ENCODE measurements around the gene FNTB.
"Not testable (repeated sequence)": the region's sequence is repeated elsewhere in the genome, so short reads cannot be mapped to it uniquely, and the experiment has no call there.

Gene FNTB

GRCh38 chr14:65054471-65055085 lies 67.9 kb downstream of the FNTB start:
- no peak for DNase-seq

DNA sequence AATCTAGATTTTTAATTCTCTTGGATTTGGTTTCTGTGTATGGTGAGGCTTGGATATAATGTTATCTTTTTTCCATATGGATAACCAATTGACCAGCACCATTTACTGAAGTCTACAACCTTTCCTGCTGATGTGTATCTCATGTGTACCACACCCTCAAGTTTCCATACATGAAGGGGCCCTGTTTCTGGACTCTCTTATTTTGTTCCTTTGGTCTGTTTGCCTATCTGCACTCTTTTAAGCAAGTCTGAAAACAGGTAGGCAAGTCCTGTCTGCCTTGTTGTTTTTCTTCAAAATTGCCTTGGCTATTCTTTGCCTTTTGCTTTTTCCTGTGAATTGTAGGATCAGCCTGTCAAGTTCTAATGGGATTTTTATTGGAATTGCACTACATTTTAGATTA lies 71.0 kb downstream of the FNTB start:
- DNase-seq: no peak

GRCh38 chr14:65062096-65063075 lies 75.7 kb downstream of the FNTB start:
- no peak for DNase-seq

- DNase-seq: no peak
Observed at GRCh38 chr14:65065719-65066118, 79.0 kb downstream of the FNTB start.

DNA sequence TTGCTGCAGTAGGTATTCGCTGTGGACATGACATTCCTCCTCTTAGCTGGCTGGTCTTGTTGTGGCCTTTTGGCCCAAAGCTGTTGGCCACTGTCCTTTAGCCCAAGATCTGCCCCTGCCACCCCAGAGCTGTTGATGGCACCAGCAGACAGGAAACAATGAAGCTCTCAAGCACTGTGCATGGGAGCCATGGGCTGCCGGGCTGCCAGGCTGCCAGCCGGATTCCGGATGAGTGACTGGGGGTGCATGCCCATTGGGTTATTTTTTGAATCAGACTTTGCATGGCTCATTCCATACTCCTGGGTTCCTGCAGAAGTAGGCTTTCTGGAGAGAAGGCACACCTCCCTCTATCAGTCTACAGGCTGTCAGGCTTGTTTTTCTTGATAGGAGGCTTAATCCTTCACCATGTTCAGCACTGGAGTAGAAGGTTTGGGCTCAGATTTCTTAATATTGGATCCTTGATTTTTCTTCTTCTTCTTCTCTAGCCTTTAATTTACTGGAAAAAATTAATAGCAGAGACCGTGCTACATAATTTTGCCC lies 83.2 kb downstream of the FNTB start:
- DNase-seq: no peak

GRCh38 chr14:65070471-65070976 lies 83.8 kb downstream of the FNTB start:
- peak; percentile 7 for DNase-seq

DNA sequence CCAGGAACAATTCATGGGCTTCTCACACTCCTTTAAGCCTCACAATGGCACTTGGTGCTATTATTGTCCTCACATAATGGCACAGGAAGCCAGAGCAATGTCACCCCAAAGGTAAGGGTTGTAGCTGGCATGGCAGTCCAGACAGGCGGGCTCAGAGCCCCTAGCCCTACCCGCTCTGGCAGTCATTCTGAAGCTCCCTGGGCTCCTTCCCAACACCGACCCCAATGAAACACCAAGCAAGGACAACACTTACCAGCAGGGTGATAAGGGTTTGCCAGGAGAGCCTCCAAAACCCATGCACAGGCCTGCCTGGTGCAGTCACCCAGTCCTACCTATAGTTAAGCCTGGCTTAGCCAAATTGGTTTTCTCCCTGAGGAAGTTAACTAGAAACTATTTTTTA lies 84.8 kb downstream of the FNTB start:
- no peak for DNase-seq

GRCh38 chr14:65072256-65072655 lies 85.6 kb downstream of the FNTB start:
- no peak for DNase-seq

DNA sequence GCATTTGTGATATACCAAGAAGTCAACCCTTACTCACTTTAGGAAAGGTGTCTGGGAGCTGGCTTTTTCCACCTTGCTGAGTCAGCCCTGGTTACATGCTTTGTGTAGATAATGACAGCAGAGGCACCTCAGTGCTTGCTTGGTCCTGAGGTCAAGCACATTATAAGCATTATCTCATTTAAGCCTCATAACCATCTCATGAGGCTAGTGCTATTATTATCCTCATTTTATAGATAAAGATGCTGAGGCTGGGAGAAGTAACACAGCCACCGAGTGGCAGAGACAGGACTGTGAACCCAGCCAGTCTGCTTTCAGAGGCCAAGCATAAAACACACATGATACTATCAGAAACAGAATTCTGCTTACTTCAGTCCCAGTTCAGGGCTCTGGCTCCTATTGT lies 86.2 kb downstream of the FNTB start:
- DNase-seq: no peak

DNA sequence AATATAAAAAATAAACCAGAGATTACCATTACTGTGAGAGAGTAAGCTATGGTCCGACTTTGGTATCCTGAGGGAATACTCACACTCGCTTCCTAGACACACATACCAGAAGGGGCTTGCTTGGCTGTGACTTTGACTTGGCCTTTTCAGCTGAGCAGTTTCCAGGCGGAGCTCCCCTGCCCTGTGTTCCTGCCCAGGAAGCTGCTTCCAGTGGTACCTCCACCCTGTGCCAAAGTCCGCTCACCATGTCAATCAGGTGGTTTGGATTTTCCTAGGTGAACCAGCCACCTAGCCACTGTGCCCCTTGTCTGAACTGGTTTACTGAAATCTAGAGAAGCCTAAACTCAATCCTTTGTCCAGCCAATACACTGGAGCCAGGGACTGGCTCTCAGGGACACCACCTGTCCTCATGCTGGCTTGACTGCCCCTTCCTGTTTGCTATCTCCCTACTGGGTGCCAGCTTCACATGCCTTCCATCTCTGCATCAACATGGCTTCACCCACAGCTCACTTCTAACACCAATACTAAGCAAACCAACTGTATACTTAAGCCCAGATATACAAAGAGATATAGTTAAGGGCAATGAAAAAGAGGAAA lies 87.0 kb downstream of the FNTB start:
- DNase-seq: no peak

DNA sequence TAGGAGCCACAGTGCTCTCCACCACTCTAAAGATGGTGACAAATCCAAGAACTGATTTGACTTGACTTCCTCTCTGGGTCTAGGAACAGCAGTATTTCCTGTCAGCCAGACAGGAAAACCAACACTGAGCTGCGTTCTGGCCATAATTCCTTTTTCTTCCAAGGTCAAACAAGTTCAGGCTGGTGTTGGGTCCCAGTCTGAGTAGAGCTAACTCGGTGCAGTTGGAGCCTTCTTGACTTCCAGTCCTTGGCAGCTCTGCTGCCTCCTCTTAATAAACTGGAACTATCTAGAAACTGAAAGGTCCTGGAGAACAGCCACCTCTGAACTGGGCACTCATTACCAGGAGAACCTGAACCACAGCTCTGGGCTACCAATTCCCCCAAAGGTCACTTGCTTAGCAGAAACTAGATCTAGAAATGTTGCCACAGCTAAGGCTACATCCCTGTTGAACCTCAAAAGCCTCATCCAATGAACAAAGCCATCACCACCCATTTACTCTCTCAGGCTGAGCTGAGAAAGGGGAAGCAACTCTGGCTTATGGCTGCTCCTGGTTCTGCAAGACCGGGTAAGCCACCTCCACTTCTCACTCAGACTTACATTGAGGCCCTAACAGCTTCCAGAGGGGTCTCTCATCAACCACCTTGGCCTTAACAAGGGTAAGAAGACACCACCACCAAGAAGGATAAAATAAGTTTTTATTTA lies 87.9 kb downstream of the FNTB start:
- no peak for DNase-seq

DNA sequence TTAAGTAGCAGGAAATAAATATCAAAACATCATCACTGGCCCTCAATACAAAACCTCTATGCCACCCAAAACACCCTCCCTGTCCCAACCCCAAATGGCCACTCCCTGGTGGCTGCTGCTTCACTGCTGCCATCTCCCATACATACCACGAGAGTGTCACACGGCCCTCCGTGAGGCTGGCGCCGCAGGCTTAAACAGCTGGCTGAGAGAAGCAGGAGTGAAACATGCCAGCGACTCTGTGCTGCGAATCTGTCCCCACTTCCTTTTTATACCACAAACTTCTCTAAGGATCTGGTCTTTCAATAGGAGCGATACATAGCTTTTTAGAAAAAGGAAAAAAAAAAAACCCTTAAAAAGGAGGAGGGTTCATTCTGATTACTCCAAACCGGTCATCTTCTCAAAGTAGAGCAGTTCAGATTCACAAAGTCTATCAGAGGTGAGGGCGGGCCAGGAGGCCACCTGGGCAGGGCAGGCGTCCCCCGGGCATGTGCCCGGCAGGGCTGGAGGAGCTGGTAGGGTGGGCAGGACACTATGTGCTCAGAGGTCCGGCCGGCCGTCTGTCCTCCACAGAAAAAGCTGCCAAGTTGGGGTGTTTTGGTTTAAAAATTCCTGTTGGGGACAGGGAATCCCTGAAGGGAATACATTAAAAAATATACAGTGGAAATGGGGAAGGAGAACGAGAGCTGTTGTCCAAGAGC lies 89.1 kb downstream of the FNTB start:
- DNase-seq: no peak

DNA sequence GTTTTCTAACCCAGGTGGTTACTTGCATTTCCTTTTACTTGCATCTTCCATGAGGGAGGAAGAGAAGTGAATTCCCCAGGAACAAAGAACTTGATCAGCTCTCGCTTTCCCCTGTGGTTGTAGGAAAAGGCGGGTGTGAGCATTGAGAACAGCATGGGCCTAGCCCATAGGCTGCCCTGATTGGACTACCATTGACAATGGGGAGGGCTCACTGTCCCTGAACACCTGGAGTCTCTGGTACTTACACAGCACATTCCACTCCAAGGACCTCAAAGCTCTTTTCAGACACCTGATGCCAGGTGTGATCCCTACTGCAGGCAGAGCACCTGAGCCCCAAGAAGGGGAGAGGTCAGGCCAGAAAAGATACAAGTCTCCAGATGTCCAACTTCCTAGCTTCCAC lies 90.6 kb downstream of the FNTB start:
- DNase-seq: no peak

DNA sequence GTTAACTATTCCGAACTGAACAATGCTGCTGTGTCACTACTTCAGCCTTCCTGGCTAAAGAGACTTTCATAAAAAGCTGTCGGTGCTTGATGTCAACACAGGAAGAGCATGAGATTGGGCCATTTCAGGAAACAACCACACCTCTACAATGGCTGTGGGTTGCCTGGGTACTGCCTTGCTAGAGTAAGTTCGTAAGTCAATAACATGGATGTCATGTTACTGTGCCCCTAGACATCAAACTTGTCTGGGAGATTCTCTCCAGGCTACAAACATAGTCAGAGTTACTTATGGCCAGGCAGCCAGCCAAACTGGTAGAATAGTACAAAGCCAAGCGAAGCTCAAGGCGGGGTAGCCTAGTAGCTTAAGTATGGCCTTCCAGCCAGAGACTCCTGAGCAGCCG lies 92.5 kb downstream of the FNTB start:
- DNase-seq: no peak

- DNase-seq: no peak
Observed at GRCh38 chr14:65079768-65080167, 93.1 kb downstream of the FNTB start.

DNA sequence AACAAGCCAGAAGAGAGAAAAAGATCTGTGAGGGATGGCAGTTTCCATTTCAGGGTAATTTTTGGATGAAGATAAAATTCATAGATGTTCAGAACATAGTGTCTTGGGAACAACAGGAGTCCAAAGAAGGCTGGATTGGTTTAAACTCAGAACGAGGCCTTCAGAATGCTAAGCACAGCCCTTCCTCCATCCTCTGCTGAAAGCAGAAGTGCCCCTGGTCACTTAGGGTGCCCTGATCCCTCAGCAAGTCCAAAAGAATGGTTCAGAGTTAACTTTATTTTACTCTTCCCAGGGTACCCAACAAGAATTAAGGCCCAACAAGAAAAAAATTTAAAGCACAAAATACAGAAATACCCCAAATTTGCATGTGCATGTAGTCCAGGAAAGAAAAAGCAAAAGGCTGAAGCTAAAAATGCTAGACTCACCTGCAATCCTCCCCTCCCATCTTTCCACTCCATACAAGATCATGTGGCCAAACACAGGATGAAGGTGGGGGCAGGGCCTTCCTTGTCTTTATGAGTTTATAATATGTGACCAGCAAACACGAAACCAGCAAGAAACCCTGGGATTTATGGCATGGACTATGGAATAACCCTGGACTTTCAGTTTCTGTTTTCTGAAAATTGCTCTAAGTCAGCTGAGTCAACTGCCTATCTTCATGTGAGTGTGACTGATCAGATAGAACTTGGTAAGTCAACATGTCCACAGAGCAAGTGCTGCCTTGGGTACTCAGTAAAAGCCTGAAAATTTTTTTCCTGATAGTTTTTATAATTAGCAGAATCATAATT lies 94.5 kb downstream of the FNTB start:
- no peak for DNase-seq

DNA sequence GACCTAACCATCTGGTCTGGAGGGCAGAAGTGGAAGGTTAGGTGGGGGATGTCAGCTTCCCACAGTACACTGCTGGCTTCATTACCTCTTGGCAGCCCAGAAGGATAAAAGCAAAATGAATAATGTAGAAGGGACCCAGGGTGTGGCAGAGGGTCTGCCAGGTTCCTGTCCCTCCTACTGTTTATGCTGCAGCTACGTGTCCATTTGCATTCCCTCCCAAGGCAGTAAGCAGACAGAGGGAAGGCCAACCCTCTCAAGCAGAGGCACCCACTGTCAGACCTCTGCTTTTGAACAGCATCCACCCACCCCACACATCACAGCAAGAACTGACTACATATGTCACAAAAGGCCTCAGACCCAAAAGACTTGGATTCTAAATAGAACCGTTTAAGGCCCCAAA lies 96.2 kb downstream of the FNTB start:
- no peak for DNase-seq

GRCh38 chr14:65084554-65085505 lies 98.1 kb downstream of the FNTB start:
- DNase-seq: no peak

DNA sequence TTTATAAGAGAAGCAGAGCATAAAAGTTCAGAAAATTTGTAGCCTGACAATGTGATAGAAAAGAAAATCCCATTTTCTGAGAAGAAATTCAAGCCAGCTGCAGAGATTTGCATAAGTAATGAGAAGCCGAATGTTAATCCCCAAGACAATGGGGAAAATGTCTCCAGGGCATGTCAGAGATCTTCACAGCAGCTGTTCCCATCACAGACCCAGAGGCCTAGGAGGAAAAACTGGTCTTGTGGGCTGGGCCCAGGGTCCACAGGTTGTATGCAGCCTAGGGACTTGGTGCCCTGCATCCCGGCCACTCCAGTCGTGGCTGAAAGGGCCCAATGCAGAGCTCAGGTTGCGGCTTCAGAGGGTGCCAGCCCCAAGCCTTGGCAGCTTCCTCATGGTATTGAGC lies 100.0 kb downstream of the FNTB start:
- not testable (repeated sequence) for DNase-seq

DNA sequence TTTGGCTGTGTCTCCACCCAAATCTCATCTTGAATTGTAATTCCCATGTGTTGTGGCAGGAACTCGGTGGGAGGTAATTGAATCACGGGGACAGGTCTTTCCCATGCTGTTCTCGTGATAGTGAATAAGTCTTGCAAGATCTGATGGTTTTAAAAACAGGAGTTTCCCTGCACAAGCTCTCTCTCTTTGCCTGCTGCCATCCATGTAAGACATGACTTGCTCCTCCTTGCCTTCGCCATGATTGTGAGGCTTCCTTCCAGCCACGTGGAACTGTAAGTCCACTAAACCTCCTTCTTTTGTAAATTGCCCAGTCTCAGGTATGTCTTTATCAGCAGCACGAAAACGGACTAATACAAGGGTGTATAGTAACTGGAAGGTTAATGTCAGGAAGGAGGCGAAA lies 101.1 kb downstream of the FNTB start:
- not testable (repeated sequence) for DNase-seq

Measured in eye (tissue), 1 donor.